ENCODE measurements around the gene A2ML1.
"Not testable (repeated sequence)": the region's sequence is repeated elsewhere in the genome, so short reads cannot be mapped to it uniquely, and the experiment has no call there.

The A2ML1 gene

GRCh38 chr12:8917031-8917430 lies 94.6 kb downstream of the A2ML1 start:
- DNase-seq (ENCODE audit: low read depth): no peak
- no peak overlapping the region for H3K4me3 ChIP-seq (ENCODE audit: low read length)
- no peak for TF ChIP-seq CTCF (conservative IDR thresholded peaks at IDR 0.05; ENCODE audit: low read depth, low read length)

GRCh38 chr12:8917751-8918150 lies 95.3 kb downstream of the A2ML1 start:
- H3K4me3 ChIP-seq (ENCODE audit: low read length): no peak overlapping the region
- no peak for TF ChIP-seq CTCF (conservative IDR thresholded peaks at IDR 0.05; ENCODE audit: low read depth, low read length)
- DNase-seq (ENCODE audit: low read depth): no peak

- DNase-seq (ENCODE audit: low read depth); H3K4me3 ChIP-seq (ENCODE audit: low read length): not testable (repeated sequence)
Observed at GRCh38 chr12:8919643-8920042, 97.2 kb downstream of the A2ML1 start.

GRCh38 chr12:8922544-8922943 lies 100.1 kb downstream of the A2ML1 start:
- DNase-seq (ENCODE audit: low read depth): no peak
- no peak overlapping the region for H3K4me3 ChIP-seq (ENCODE audit: low read length)
- no peak for TF ChIP-seq CTCF (conservative IDR thresholded peaks at IDR 0.05; ENCODE audit: low read depth, low read length)

Data from retinal pigment epithelial cell (primary cell).